NOMO-1 treated with dmso at 0.1 percent for 144 hours (cell line): ENCODE data around the gene TMEFF2.

Source experiments
- DNase-seq: peaks from one replicate; lab custom pipeline; 2025; ENCODE audit not compliant: unreplicated experiment; lab: John Stamatoyannopoulos, UW

Gene TMEFF2

DNA sequence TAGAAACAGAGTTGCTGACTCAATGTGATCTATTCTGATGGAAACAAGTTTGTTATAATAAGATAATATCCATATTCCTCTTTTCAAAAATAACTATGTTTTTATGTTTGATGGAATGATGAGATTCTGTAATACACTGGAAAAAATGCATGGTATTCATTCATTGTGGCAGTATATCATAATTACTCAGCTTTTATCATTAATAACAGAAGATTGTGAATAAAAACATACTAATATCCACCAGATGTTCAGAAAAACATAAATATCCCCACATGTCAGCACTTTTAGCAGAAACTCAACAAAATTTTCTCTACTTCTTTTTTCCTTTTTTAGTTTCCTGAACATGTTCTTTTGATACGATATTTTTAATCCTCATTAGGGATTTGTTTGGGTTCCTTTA, 217.0 kb downstream of the TMEFF2 start:
- DNase-seq = no peak

DNA sequence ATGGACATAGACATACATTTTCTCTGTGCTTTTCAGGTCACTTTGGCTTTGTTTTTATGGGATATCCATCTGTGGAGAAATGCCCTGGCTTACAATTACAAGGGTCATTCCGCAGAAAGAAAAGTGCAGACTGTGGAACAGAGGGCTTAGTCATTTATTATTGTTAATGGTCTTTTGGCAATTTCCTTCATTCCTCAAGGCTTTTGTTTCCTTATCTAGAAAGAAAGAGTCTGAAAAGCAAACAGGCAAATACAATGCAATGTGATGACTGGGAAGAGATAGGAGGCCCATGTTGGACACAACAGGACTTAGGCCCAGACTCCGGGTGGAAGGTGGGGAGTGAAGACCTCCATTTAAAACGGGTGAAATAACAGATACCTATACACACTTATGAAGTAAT, 218.3 kb downstream of the TMEFF2 start:
- no peak for DNase-seq

DNA sequence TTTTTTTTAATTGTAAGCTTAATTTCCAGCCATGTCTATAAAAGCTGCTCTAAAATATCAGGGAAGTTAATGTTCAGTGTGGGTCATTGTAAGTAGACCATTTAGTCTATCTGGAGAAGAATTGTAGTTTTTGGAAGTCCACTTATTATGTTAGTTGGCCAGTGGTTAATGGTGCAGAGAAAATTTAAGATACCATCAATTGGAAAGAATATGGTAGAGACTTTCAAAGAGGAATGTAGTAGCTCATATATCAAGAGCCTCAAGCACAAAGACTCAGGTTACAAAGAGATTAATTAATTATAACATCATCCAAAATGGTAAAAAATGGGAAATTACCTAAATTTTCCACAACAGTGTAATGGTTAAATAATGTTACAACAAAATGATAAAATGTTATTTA, 220.1 kb downstream of the TMEFF2 start:
- no peak for DNase-seq

DNA sequence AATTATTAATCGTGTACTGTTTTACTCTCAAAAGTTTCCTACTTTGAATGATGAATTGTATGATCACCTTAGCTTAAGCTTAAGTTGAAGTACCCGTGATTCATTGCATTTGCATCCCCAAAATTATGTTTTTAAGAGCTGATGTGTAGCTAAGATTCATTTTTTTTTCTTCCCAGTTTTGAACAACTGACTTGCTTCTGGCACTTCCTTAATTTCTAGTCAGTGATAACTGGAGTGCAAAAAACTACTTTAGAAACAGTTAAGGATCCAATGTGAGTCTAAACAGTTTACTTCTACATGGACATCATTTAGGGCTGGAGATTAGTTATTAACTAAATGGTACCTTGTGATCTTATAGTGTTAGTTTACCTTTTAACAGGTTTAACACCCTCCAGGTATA, 223.9 kb downstream of the TMEFF2 start:
- no peak for DNase-seq

DNA sequence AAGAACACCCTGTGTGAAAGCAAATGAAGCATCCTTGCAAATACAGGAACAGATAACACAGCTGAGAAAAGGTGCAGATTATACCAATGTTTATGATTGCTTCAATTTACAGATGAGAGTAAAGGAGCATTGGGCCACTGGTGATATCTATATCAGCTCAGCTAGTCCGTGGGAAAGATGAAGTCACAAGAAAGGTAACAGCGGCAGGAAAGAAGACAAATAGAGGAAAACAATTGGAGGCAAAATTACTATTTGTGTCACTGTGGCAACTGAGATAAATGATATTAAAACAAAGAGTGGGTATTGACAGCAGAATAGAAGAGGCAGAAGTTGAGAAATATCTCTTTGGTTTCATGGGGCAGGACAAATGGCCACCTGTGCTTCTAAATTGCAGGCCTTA, 226.6 kb downstream of the TMEFF2 start:
- DNase-seq = no peak

DNA sequence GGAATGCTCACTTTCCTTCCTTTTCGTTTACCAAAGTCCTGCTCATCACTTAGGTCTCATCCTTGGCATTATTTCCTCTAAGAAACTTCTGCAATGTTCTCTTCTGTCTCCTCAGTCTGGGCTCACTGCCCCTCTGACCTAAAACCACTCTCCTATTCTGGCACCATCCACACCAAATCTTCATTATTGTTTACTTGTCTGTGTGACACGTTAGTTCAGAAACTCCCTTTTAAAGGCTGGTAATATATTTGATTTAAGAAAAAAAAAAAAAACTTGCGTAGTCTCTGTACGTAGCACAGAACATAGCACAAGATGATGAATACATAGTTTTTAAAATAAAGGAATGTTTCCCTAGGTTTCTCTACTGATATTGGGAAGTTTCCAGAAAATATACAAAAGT, 229.0 kb downstream of the TMEFF2 start:
- no peak for DNase-seq

DNA sequence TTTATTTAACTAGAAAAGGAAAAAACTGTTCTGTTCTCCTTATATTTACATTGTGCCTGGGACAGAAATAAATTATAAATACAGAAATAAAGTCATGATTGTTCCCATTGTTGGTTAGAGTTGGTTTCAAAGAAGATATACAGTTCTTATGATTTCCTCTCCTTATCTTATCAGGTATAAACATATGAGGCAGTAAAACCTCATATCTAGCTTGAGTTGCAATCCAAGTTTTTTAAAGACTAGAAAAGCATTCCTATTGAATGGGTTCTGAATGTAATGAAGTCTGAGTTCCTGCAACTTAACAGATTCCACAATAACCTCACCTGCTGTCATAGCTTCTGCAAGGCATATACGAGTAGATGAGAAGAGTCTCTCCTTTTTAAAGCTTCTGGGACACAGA, 233.2 kb downstream of the TMEFF2 start:
- DNase-seq = no peak

DNA sequence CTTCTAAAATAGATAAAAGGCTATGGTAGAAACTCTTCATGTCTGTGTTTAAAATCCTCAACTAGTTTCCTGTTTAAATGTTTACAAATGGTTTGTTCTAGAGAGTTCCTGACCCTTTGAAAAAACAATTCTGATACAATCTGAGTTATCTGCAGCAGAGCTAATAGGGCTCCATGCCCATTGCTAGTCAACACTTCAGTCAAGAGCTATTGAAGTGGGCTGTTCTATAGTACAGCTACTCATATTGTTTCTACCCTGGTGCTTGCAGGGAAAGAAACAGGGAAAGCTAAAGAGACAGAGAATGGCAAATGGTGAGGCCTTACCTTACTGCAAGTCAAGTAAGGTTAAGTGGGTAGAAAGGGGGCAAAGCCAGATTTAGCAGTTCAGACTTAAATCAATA, 235.5 kb downstream of the TMEFF2 start:
- DNase-seq = no peak

DNA sequence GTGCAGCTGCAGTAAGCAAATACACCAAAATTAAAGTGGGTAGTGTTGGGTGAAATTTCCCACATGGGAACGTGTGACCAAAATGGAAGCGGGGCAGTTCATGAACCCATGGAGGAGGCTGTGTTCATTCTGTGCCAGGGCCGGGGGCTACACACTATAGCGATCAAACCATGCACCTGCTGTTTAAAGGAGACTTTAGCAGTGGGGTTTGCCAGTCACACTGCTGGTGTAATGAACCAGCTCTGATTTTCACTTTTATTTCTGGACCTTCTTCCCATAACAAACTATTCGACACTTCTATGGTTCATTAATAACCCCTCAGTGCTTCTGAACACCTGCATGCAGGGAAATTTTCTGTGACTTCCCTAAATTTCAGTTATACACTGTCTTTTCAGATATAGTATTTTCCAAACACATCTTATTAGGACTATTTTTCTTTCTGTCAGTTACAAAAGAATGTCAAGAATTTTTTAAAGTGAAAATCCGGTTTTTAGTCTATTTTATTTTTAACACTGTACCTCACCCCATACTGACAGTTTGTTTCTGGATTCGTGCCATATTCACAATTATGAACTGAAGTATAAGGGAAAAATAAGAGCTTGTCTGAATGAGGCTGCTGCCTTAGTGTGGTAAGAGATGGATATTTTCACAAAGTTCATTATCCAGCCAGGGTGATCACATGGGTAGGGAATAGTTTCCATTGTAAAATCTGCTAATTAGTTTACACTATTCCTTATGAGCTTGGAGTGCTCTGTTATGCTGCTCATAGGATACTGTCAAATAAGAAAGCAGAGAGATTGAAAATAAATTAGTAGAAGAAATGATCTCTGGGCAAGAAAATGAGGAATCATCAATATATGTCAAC, 236.5 kb downstream of the TMEFF2 start:
- DNase-seq = no peak

DNA sequence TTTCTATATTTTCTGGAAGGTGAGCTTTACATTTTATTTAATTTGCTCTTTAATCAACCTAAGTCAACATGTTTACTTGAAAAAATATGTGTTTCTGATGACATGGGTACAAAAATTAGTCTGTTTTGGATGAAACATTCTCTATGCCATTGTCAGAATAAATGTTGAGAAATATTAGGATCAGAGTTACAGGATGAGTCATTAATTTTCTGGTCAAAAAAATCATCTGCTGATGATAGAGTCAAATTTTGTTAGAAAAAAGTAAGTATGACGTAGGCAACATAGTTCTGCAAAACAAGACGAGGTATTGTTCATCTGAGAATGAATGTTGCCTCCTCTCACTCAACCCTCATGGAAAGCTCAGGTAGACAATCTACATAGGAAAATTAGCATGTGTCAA, 240.3 kb downstream of the TMEFF2 start:
- DNase-seq = no peak

DNA sequence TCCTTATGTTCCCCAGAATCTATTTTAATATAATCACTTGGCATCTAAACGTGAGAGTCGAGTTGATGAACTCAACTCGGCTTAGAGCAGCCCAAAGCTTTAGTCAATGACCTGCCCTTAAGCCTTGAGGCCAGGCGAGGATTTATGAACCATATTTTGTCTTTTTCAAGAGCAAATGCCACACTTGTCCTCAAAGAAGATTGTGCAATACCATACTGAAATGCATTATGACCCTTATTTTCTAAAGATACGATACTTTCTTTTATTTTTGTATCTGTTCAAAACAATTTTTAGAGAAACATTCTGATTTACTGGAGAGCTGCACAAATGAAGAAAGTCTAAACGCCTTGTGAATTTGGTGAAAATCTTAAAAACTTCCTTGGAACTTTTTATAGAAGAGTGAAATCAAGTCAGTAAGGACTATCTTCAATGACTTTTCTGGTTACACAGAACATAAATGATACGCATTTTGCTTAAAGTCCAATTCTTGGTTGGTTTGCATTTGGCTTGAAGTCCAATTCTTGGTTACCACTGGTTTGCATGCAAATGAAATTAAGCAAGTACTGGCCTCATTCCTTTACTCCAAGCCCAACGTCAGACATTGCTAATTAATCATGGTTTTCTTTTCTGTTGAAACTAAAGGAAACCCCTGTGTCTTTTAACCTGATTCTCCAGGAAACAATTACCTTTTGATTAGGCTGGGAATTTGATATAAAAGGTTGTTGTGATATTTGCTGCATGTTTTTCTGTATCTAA, 242.0 kb downstream of the TMEFF2 start:
- DNase-seq = no peak

DNA sequence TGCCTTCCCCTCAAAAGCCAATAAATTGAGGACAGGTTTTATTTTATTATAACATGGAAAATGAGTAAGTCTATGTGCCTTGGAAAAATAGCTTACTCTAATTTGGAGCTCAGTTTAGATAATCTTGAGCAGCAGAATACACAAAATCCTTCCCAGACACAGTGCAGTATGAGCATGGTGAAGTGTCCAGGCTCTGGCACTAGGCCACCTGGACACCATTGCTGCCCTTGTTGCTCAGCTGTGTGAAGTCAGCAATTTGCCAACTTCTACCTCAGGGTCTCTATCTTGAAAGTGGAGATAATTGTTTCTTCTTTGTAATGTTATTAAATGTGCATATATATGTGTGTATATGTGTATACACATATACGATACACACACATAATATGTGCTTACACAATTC, 242.9 kb downstream of the TMEFF2 start:
- no peak for DNase-seq

DNA sequence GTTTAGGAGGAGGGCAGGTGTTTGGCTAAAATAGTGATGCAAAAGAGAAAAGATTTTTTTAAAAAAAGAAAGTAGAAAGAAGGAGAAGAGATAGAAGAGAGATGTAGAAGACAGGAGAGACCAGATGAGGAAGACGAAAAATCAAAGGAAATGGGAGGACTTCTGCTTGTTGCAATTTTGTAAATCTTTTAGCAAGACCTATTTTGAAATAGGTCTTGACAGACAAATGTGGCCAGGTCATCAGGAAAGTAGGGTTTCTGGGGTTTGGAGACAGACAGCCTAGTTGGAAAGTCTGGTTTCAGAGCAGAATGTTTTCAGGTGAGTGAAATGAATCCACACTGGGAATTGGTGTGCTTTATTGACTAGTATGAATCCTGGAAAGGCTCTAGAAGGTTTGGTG, 243.4 kb downstream of the TMEFF2 start:
- DNase-seq = no peak

DNA sequence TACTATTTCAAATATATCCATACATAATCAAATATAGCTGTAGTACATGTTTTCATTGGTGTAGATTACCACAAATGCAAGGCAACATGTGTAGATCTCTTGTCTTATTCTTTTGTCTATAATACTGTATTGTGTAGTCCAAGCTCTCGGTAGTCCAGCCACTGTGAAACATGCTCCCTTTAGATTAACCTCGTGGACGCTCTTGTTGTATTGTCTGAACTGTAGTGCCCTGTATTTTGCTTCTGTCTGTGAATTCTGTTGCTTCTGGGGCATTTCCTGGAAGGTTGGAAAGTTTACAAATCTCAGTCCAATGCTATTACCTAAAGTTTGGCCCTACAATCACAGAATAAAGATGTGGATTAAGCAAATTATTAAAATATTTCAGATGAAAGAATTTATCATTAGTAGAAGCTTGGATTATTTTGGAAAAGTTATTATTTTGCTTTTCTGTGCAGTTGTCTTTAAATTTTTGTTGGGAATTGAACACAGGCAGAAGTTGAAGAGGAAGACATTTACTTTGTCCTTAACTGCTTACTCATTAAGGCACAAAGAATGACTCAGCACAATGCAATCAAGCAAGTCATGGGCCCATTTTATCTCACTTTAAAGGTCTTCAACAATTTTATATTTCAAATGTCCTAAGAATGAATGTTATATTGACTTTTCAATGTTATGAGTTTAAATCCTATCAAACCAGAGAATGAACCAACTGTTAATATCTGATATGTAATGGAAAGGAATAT, 244.4 kb downstream of the TMEFF2 start:
- DNase-seq = no peak

DNA sequence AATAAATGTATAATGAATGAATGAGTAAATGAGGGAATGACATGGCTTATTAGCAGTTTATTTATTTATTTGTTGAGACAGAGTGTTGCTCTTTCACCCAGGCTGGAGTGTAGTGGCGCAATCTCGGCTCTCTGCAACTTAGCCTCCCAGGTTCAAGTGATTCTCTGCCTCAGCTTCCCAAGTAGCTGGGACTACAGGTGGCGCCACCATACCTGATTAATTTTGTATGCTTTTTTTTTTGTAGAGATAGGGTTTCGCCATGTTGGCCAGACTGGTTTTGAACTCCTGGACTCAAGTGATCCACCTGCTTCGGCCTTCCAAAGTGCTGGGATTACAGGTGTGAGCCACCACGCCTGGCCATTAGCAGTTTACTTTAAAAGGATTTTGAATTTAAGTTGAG, 247.5 kb downstream of the TMEFF2 start:
- no peak for DNase-seq

DNA sequence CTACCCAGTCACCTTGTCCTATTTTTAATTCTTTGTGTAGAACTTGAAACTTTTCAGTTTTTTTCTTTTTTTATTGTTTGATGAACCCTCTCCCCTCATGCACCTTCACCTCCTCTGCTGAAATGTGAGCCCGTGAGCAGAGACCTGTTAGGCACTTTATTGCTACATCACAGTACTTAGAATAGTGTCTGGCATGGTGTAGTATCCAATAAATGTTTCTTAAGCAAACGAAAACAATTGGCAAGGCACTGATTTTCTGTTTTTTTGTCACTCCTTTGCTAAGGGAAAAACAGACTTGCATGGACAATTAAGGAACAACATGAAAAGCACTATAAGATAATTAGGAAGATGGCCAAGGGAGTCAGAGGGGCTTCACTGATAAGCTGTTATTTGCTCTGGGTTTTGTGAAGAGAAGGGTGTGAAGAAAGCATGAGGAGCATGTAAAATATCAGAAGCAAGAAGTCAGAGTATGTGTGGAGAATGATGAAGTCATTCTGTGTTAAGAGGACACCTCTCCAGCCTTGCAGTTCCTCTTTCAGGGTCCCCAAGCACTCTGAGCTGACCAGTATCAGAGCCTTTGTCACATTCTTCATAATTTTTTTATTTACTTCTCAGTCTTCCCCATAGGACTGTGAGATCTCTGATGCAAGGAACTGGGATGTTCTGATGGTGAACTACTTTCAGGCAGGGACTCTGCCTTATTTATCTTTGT, 248.1 kb downstream of the TMEFF2 start:
- peak; percentile 3 for DNase-seq

DNA sequence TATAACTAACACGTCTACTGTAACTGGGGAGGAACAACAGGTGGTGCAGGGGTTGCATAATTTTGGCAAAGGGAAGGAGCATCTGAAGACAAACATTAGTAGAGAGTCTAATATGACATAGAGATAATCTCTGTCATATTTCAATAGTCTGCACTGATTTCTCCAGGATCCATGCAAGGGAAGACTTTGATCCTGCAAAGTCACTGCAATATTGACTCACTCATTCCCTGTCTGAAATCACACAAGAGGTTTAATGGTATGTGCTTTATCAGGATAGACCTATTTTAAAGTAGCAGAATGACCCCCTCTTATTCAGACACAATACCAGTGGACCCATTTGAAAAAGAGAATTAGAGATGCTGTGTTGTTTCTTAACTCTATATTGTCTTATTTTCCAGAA, 249.1 kb downstream of the TMEFF2 start:
- no peak for DNase-seq

DNA sequence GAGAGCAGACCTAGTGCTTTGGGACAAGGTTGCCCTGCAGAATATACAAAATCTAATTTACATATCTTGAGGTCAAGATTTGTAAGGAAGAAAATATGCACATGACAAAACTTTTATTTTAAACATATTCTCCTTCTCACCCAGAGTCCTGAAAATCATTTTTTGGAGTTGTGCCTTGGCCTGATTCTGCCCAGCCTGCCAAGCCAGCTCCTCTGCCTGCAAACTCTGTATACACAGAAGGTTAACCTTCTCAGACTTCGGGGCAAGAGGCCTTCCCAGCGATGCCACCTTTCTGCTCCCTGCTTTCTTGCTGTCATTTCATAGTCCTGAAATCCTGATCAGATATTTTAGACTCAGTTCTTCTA, 252.0 kb downstream of the TMEFF2 start:
- no peak for DNase-seq

DNA sequence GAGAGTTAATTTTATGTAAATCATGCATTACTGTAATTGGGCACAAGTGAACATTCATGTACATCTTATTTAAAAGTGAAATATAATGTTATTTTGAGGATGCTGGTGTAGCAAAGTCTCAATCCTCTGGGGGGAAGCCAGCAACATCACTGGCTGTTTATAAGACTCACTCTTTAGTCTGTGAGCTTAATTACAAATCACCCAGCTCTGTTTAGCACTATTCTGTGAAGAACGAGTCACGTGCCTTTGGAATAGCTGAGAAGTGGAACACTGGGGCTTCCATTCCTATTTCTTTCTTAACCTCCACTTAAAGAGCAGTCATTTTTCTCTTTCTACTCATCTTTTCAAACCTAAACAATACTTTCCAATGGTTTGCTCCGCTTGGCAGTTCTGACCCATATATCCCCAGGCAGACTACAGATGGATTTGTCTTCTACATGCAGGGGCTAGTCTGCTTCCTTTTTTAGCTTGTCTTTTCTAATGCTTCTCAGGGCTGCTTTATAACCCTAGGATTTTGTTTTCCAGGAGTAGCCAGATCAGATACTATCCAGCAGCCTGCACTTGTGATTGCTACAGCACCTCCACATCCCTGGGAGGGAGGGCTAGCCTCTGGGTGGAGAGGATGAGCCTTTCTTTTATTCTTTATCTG, 252.5 kb downstream of the TMEFF2 start:
- no peak for DNase-seq

DNA sequence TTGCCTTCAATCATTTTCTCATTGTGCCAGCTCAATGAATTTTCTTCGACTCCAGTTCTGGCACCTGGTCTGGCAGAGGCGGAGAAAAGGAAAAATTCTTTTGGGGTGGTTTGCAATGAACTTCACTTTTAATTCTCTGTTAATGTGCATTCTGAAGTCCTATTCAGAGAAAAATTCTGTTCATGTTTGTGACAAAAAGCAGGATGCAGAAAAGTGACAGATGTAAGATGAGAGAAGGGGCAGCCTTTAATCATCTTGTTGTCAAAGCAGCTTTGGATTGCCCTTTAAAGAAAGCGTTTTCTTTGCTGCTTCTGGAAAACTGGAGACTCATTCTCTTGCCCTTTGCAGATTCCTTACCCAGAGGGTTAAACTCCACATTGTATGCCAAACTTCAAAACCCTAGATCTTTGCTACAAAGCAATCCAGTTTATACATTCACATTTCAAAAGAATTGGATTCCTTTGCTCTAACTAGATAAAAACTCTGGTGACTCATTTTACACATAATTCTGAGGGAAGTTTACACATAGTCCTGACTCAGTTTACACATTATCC, 253.3 kb downstream of the TMEFF2 start:
- no peak for DNase-seq
